ENCODE results near the gene TOB1. TPM values are rescaled to one million over a fixed set of nuclear protein-coding genes. Genes with fewer than 3 reads are reported as not detected.

TOB1 gene
- total RNA-seq, 2 experiments from 2014 or later, result 15.2 to 26.4 TPM

DNA sequence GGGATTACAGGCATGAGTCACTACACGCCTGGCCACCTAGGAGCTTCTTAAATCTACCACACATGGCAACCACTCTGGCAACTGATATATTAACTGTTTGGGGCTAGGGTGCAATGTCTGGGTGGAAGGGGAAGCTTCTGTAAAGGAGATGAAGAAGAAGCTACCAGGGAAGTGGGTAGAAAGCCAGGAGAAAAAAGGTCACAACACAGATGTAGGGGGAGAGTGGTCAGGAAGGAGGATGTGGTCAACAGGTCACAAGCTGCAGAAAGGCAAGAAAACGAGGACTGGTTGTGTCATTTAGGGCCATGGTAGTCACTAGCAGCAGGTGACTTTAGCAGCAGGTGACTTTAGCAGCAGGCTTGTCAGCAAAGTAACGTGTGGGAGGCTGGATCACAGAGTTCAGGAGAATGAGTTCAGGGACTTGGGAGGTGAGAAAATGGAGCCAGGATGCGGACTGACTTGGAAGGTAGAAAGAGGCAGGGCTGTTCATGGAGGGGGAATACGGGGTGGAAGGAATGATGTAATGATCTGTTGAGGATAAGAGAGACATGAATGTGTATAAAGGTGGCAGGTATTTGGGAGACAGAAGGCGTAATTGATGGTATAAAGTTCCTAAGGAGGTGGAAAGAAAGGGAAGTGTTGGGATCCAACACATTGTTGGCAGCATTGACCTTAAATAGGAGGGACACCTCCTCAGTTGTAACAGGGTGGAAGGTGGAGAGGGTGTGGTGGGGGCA, 47.1 kb downstream of the TOB1 start:
- CTCF ChIA-PET (ENCODE audit: unreplicated experiment), result interaction anchor here (0.5 kb wide), 1 partner anchor 34 kb away, joined by 3 read pairs; no protein-coding TSS in a partner anchor

DNA sequence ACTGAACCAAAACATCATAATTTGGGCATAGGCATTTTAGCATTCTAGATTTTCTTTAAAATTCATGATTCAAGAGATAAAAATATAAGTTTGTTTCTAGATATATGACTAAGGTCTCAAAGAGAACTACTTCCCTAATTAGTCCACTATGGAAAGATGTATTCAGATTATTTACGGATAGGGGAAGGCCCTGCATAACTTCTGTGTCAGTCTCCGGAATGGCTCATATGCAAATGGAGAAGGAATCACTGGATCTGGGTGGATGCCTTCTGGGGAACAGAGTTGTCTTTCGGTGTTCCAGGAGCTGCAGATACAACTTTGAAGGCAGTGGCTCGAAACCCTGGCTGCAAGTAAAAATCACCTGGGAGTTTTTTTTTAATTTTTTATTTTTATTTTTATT, 47.9 kb downstream of the TOB1 start:
- Histone ChIP-seq H2AFZ (ENCODE audit: low read length) (no peak overlapping the region), H3K4me2 (ENCODE audit: low read length) (no peak overlapping the region), H3K4me3 (ENCODE audit: low read depth, low read length, poor library complexity, severe bottlenecking) (no peak overlapping the region), H3K4me1 (ENCODE audit: insufficient read depth, low read length, poor library complexity, severe bottlenecking) (no peaks in the 10 kb centered on the region), H4K20me1 (ENCODE audit: insufficient read depth, low read length) (no peaks in the 10 kb centered on the region), H3K36me3 (ENCODE audit: insufficient read depth, low read length) (no peaks in the 10 kb centered on the region), H3K9me3 (ENCODE audit: low read length) (no peaks in the 10 kb centered on the region), H3K79me2 (ENCODE audit: insufficient read depth, low read depth, low read length) (no peaks in the 10 kb centered on the region), H3K27ac (ENCODE audit: low read depth, low read length, poor library complexity, severe bottlenecking) (no peak overlapping the region), H3K9me2 (ENCODE audit: insufficient read depth, low read length) (no peaks in the 10 kb centered on the region)
- ChIA-PET POLR2A (interaction anchor here (1.2 kb wide), 1 partner anchor 55 kb away, joined by 4 read pairs; no protein-coding TSS in a partner anchor), CTCF (ENCODE audit: unreplicated experiment) (interaction anchor here (0.5 kb wide), 1 partner anchor 33 kb away, joined by 3 read pairs; no protein-coding TSS in a partner anchor)
- DNase-seq (ENCODE audit: low spot score), result no peak
- TF ChIP-seq EZH2phosphoT487 (IDR thresholded peaks at IDR 0.05; ENCODE audit: borderline replicate concordance, low read depth, low read length), result no peak
- TF ChIP-seq, protein P1, sequence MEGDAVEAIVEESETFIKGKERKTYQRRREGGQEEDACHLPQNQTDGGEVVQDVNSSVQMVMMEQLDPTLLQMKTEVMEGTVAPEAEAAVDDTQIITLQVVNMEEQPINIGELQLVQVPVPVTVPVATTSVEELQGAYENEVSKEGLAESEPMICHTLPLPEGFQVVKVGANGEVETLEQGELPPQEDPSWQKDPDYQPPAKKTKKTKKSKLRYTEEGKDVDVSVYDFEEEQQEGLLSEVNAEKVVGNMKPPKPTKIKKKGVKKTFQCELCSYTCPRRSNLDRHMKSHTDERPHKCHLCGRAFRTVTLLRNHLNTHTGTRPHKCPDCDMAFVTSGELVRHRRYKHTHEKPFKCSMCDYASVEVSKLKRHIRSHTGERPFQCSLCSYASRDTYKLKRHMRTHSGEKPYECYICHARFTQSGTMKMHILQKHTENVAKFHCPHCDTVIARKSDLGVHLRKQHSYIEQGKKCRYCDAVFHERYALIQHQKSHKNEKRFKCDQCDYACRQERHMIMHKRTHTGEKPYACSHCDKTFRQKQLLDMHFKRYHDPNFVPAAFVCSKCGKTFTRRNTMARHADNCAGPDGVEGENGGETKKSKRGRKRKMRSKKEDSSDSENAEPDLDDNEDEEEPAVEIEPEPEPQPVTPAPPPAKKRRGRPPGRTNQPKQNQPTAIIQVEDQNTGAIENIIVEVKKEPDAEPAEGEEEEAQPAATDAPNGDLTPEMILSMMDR (conservative IDR thresholded peaks at IDR 0.05; ENCODE audit: low read length), result no peak
- intact Hi-C loops (cut with micrococcal nuclease; ENCODE audit: unreplicated experiment), result no loop called here
- no TSS peak for BruUV-seq (replicated peaks)

More for the DNA sequence above, 47.1 kb downstream of the TOB1 start:
- Histone ChIP-seq H3K36me3 (ENCODE audit: insufficient read depth, low read length) (no peaks in the 10 kb centered on the region), H2AFZ (ENCODE audit: low read length) (no peak overlapping the region), H3K4me1 (ENCODE audit: insufficient read depth, low read length, poor library complexity, severe bottlenecking) (no peaks in the 10 kb centered on the region), H4K20me1 (ENCODE audit: insufficient read depth, low read length) (no peaks in the 10 kb centered on the region), H3K4me2 (ENCODE audit: low read length) (no peak overlapping the region), H3K79me2 (ENCODE audit: insufficient read depth, low read depth, low read length) (no peaks in the 10 kb centered on the region), H3K27ac (ENCODE audit: low read depth, low read length, poor library complexity, severe bottlenecking) (no peak overlapping the region), H3K9me3 (ENCODE audit: low read length) (no peaks in the 10 kb centered on the region), H3K4me3 (ENCODE audit: low read depth, low read length, poor library complexity, severe bottlenecking) (no peak overlapping the region), H3K9me2 (ENCODE audit: insufficient read depth, low read length) (no peaks in the 10 kb centered on the region)
- no peak for DNase-seq (ENCODE audit: low spot score)
- BruUV-seq (replicated peaks), result no TSS peak
- POLR2A ChIA-PET, result interaction anchor here (1.2 kb wide), 1 partner anchor 56 kb away, joined by 4 read pairs; no protein-coding TSS in a partner anchor
- intact Hi-C loops (cut with micrococcal nuclease; ENCODE audit: unreplicated experiment), result no loop called here
- no peak for TF ChIP-seq EZH2phosphoT487 (IDR thresholded peaks at IDR 0.05; ENCODE audit: borderline replicate concordance, low read depth, low read length)
- TF ChIP-seq, protein P1 (conservative IDR thresholded peaks at IDR 0.05; ENCODE audit: low read length), result no peak

DNA sequence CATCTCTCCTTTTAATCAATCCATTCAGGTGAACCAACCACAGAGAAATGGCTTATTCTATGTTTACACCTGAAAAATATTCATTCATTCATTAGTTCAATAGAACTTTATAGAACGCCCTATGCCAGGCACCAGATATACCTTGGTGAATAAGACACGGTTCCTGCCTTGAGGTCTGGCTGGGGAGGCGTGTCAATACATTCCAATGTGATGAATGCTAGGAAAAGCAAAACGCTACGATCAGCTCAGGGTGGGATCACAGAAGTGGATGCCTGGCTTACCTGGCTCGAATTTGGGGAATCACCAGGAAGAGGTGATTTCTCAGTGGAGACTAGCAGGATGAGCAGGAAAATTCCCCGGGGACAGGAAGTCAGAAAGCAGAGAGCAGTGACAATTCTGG, 48.3 kb downstream of the TOB1 start:
- H3K4me1 ChIP-seq (ENCODE audit: insufficient read depth, low read length, poor library complexity, severe bottlenecking), result no peaks in the 10 kb centered on the region
- H3K4me3 ChIP-seq (ENCODE audit: low read depth, low read length, poor library complexity, severe bottlenecking), result no peak overlapping the region
- TF ChIP-seq, protein P1 (conservative IDR thresholded peaks at IDR 0.05; ENCODE audit: low read length), result no peak
- no peak for TF ChIP-seq EZH2phosphoT487 (IDR thresholded peaks at IDR 0.05; ENCODE audit: borderline replicate concordance, low read depth, low read length)
- CTCF ChIA-PET (ENCODE audit: unreplicated experiment), result no interaction called here
- H2AFZ ChIP-seq (ENCODE audit: low read length), result no peak overlapping the region
- H3K79me2 ChIP-seq (ENCODE audit: insufficient read depth, low read depth, low read length), result no peaks in the 10 kb centered on the region
- no TSS peak for BruUV-seq (replicated peaks)
- intact Hi-C loops (cut with micrococcal nuclease; ENCODE audit: unreplicated experiment), result no loop called here
- no peaks in the 10 kb centered on the region for H3K9me2 ChIP-seq (ENCODE audit: insufficient read depth, low read length)
- no peaks in the 10 kb centered on the region for H3K36me3 ChIP-seq (ENCODE audit: insufficient read depth, low read length)
- H3K9me3 ChIP-seq (ENCODE audit: low read length), result no peaks in the 10 kb centered on the region
- POLR2A ChIA-PET, result interaction anchor here (0.6 kb wide), 1 partner anchor 346 kb away, joined by 5 read pairs; no protein-coding TSS in a partner anchor
- no peak for DNase-seq (ENCODE audit: low spot score)
- H3K27ac ChIP-seq (ENCODE audit: low read depth, low read length, poor library complexity, severe bottlenecking), result no peak overlapping the region
- H4K20me1 ChIP-seq (ENCODE audit: insufficient read depth, low read length), result no peaks in the 10 kb centered on the region
- no peak overlapping the region for H3K4me2 ChIP-seq (ENCODE audit: low read length)
